IPS-NIHi11 (cell line): Measurements from ENCODE around the gene GJB2.
"Not testable (repeated sequence)": the region's sequence is repeated elsewhere in the genome, so short reads cannot be mapped to it uniquely, and the experiment has no call there.

Source experiments
- DNase-seq: peaks from one replicate; pipeline ENCODE4 v3.0.0; 2012; ENCODE audit warnings: mixed read lengths, low spot score

GJB2 gene

DNA sequence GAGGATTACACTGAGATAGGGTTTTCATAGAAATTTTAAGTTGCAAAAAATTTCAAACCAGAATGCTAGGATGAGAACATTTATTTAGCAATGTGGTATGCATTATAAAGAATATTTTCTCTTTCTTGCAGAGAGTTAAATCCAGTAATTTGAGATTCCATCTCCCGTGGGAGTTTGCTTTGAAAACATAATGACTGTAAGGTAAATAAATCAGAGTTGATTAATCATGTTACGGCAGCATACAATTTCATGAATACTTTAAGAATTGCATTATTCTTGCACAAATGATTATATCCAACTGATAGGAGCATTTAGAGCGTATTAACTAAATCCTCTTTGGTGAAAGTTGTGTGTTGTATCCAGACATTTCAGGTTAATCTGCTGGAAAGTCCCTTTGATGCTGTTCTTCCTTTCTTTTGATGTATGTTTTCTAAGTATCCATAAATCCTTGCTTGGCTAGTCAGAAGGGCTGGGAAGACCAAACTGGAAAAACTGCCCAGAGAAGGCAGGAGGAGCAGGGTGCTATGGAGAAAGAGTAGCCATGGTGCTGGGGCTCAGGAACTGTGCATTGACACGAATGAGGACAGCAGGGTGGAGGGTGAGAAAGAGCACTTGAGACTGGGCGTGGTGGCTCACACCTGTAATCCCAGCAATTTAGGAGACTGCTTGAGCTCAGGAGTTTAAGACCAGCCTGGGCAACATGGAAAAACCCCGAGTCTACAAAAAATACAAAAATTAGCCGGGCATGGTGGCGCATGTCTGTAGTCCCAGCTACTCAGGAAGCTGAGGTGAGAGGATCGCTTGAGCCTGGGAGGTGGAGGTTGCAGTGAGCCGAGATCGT, 27.1 kb downstream of the GJB2 start:
- DNase-seq: no peak

DNA sequence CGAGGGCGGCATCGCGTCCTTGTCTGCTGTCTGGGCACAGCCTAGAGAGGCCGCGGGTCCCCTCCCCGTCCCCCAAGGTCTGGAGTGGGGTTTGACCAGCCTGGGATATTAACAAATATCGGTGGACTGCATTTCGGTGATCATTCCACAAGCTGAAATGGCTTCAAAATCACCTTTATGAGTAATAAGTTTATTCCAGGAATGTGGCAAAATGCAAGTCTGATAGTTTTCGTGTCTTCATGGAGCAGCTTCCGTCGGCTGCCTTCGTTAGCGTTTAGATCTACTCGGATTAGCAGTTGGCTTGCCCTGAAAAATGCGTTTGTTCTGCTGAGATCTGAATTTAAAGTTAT, 30.8 kb downstream of the GJB2 start:
- no peak for DNase-seq

DNA sequence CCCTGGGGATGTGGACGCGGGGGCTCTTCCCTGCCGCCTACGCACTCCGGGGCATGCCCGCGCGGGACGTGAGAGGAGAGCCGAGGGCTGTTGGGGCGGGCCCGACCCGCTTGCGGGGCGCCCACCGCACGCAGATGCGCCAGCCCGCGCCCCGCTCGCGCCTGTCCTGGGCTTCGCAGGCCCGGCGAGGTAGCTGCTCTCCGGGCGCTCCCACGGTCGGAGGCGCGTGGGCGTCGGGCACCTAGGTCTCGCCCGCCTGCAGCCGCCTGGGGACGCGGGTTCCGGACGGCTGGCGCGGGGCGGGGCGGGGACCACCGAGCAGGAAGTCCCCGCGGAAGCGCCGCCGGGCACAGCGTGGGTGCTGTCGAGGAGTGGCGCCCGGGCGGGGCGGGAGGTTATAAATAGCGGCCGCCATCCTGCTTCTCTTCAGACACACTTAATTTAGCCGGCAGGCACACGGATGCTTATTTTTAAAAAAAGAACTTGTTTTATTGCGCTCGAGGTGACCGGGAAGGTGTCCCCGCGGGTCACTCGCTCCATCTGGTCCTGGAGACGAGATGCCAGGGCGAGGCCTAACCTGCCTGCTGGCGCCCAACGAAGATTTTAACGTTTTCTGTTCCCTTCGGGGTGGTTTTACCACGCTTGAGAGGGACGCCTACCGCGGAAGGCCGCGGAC, 31.3 kb downstream of the GJB2 start:
- DNase-seq: no peak

DNA sequence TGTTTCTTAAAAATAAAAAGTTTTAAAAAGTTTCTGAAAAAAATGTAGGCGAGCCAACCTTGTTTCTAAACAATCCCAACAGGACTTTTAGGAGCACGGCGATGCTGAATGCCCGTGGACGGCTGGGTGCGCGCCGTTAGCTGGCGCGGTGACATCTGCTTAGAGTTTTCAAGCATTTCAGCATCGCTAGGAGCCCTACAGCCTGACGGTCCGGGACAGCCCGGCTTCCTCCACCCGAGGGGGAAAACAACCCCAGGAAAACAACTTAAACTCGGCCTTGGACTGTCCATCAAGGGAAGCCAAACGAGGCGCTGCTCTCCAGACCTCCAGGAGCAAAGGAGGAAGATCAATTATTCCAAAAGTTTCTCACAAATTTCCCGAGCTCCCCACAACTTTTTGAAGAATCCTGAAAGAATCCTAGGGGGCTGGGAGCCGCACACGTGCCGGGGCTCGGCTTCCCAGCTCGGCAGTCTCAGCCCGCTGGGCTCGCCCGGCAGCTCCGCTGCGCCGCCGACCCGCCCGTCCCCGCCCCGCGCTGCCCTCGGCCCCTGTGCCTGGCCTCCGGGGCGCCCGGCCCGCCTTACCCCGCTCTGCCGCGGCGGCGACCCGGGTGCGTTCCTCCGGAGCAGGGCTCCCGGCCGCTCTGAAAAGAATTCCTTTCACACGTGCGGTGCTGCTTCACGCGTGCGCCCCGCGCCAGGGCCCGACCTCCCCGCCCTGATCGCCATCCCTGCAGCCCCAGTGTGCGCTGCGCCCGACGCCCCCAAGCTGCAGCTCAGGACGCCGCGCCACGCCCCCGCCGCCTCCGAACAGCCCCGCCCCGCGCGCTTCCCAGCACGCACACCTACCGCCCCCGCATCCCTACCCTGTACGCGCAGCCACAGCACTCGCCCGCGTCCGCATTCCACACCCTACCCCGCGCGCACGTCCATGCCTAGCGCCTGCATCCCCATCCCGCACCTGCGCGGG, 32.1 kb downstream of the GJB2 start, which contains the start of gene GJA3:
TSS of gene GJA3 (minus strand) at position 747 of the 969 bp plus-strand sequence. CDS start 17,764 bp downstream, outside the sequence.
- peak; percentile 81 for DNase-seq

DNA sequence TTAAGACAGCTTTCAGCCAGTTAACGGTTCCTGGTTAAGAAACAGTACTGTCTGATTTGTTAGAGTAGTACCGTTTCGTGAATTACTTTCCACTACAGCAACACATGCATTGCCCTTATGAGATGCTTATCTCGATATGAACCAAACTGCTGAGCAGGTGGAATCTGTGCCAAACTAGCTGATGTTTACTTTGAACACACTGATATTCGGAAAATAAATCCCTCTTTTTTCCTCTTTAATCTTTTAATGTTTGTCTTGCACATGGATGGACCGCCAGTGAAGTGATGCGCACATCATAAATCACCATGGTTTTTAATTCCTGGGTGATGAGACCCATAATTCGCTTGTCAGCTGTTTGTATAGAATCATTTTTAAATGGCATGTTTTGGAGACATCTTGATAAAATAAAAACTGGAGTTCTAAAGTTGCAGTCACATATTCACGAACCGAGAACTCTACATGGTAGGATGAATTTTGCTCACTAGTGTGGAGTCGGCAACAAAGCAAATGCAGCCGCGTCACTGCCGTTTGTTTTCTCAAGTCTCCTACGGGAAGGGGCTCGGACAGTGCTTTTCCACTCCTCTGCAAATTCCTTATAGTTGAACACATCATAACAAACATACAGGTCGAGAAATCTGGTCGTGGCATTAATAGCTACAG, 33.0 kb downstream of the GJB2 start:
- DNase-seq: no peak

DNA sequence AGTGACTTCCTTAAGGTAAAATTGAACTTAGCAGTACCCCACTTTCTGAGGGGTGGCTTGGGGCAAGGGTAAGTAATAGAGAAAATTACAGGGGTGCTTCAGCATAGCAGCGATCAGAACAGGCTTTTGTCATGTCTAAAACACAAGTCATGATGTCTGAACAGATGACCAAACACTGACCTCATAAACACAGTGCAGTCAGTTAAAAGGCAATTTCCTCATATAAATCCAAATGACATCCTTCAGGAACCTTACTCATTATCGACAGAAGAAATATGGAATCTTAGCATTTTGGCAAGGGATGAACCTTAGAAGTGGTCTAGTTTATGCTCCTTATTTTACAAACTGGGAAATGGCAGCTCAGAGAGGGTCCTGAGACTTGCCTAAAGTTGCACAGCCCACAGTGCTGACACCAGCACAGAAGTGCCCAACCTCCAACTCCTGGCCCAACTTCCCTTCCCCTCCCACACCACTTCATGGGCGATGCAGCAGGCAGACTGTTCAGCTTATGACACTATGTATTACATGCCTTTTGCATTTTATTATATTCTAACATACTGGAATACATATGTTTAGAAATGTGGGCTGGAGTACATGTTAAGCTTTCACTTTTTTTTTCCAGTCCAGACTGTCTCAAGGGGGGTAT, 35.5 kb downstream of the GJB2 start:
- DNase-seq: no peak

DNA sequence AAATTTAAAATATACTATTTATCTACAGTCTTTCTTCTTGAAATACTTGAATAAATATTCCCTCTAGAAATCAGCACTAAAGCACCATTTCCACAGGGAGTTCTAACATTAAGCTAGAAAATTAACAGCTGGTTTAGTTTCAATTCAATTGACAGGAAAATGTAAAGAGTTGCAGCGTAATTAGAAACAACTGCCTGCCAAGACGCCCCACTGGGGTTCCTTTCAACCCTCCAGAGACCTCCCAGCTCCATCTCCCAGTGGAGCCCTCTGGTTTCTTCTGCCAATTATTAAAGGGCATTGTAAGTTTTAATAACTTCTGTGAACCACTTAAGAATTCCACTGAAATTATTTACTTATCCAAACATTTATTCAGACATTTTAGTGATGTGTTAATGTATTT, 36.0 kb downstream of the GJB2 start:
- DNase-seq: no peak

DNA sequence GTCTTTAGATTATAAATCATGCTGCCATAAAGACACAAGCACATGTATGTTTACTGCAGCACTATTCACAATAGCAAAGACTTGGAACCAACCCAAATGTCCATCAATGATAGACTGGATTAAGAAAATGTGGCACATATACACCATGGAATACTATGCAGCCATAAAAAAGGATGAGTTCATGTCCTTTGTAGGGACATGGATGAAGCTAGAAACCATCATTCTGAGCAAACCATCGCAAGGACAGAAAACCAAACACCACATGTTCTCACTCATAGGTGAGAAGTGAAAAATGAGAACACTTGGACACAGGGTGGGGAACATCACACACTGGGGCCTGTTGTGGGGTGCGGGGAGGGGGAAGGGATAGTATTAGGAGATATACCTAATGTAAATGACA, 39.4 kb downstream of the GJB2 start:
- not testable (repeated sequence) for DNase-seq

DNA sequence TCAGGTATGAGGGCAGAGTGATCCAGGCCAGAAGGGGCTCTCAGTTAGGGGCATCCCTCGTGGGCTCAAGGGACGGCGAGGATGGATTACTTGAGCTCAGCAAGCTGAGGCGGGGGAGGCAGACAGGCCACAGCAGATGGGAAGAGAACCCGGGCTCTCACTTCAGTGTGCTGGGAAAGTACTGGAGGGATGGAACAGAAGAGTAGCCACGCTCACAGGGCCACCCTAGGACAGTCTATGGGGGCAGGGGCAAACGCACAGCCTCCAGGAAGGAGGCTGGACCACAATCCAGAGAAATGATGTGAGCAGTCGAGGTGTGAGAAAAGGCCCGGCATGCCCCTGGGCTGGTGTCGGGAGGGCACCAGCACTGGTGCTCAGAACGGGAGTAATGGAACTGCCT, 41.1 kb downstream of the GJB2 start:
- DNase-seq: no peak

DNA sequence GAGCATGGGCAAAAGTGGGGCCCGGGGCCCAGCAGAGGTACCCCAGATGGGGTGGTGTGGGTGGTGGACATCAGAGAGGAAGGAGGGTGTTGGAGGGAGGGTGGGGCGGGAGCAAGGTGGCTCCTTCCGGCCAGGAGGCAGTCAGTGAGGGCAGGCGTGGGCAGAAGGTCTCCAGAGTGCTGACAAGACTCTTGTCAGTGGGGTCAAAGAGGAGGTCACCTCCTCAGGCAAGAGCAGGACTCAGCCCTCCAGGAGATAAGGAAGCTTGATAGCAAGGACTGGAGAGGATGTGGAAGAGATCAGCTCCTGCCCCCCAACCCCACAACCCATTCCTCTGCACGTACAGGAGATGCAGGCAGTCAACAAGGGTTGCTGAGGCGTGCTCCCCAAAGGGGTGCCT, 41.7 kb downstream of the GJB2 start:
- no peak for DNase-seq

DNA sequence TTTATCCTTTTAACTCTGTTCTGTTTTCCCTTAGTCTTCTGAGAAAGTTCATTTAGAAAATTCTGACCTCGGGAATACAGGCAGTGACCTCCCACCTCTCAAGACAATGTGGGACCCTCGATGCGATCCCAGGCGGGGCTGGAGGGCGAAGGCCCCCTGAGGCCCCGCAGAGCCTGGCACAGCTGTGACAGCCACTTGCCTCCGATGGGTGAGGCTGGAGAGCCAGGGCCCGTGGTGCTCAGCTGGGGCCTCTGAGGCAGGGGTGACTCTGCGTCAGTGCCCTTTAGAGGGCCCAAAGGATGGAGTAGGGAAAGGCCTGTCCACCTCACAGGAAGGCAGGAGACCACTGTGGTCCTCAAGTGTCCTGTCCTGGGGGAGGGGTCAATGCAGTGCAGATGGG, 42.2 kb downstream of the GJB2 start:
- DNase-seq: no peak

DNA sequence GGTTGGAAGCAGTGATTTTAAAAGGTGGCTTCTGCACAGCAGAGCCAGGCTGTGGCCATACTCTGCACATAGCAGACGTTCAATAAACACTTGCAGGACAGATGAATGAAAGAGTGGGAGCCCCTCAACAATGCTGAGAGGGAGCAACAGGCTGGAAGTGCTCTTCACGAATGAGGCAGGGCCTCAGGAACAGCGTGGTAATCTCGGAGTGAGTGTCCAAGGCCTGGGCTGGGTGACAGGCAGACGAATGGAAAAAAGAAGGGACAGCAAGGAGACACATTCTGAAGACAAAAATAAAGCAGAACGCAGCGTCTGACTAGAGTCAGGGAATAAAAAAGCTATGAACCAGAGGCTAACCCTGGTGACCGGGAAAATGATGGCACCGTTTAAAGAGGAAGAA, 43.0 kb downstream of the GJB2 start:
- no peak for DNase-seq

DNA sequence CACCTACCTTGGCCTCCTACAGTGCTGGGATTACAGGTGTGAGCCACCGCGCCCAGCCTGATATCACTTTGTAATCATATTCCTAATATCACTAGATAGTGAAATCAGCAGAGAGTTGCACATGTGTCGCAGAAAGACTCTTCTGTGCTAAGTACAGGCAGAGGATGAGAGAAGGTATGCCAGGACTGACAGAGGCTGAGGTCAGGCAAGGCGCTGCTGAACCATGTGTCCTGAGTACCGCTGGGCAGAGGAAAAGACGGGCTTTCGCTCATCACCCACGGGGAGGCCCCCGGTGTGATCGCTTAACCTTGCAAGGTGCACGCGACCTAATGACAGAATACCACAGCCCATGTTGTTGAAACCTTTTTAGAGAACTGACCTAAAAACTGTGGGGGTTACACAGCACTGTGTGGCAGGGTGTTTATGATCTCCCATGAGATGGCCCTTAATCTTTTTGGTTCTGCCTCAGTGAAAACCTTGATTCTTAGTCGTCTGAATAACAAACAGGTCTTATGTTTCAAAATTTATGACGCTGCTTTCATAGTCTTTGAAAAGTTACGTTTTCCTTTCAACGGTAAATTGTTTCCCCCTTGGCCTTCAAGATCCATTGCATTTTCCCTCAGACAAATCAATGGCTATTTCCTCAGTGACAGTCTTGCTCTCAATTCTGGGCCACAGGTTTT, 44.1 kb downstream of the GJB2 start:
- DNase-seq: no peak

DNA sequence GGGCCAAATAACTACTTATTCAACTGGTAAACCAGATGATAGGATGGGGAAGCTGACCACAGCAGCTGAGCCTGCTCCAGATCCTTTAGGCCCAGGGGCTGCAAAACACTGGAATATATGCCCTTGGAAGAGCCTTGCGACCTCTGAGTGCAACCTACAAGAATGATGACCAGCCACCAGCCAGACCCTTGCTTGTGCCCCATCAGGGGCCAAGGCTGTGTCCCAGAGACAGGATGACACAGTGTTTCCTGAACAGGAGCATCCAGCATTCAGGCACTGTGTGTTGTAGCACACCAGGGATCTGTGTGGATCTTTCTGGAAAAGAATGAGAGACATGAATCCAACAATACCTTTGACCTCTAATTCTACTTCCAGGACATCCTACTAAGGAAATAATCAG, 46.4 kb downstream of the GJB2 start:
- no peak for DNase-seq

DNA sequence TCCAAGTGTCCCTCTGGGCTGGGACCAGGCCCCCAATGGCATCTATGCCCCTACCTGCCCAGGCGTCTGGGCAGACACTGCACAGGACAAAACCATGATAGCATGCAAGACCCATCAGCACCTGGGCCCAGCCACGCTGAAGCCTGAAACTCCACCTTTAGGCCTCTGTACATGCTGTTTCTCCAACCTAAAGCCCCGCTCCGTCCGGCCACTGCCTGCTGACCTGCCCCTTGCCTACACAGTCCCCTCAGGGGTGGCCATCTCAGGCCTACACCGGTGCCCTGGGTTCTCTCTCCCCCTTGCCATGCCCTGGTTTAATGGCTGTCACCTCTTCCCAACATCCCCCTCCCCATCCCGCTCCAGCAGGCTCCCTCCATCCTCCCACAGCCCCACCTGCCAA, 47.2 kb downstream of the GJB2 start:
- DNase-seq: no peak

DNA sequence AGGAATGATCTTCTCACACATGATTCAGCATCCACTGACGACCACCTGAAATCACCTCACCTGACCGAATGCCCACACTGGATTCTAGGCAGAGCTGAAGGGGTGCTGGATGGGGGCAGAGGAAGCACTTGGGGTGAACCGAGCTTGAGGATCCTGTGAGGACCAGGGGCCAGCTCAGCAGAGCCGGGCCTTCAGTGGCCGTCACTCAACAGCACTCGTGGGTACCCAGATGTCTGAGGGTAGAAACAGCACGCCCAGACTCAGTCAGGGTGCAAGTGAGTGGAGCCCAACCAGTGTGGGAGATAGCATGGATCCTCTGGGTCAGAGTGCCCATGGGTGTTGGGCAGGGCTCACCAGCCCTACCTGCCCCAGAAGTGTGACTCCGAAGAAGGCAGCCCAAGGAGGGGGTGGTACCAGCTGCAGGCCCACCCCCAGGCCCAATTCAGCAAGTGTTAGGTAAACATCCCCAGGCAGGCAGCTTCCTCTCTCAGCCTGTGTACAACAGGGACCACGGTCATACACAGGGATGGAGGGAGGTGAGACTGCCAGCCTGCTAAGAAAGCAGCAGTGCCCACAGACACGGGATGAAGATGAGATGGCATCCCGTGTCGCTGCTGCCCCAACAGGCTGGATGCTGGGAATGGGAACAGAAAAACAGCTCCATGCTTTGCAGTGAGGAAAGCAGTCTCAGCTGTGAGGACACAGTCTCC, 48.4 kb downstream of the GJB2 start:
- no peak for DNase-seq

DNA sequence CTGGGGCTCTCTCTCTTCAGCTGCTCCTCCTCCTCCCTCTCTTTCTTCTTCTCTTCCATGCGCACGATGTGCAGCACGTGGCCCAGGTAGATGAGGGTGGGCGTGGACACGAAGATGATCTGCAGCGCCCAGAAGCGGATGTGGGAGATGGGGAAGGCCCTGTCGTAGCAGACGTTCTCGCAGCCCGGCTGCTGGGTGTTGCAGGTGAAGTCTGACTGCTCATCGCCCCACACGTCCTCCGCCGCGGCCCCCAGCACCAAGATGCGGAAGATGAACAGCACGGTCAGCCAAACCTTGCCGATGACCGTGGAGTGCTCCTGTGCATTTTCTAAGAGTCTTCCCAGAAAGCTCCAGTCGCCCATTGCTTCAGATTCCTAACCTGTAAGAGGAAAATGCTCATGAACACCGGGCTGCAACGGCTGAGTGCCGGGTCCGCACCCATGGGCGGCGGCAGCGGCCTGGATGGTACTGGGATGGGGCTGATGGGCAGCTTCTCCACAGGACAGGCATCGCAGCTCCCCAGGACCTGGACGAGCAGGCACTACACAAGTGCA, 49.7 kb downstream of the GJB2 start:
- no peak for DNase-seq

DNA sequence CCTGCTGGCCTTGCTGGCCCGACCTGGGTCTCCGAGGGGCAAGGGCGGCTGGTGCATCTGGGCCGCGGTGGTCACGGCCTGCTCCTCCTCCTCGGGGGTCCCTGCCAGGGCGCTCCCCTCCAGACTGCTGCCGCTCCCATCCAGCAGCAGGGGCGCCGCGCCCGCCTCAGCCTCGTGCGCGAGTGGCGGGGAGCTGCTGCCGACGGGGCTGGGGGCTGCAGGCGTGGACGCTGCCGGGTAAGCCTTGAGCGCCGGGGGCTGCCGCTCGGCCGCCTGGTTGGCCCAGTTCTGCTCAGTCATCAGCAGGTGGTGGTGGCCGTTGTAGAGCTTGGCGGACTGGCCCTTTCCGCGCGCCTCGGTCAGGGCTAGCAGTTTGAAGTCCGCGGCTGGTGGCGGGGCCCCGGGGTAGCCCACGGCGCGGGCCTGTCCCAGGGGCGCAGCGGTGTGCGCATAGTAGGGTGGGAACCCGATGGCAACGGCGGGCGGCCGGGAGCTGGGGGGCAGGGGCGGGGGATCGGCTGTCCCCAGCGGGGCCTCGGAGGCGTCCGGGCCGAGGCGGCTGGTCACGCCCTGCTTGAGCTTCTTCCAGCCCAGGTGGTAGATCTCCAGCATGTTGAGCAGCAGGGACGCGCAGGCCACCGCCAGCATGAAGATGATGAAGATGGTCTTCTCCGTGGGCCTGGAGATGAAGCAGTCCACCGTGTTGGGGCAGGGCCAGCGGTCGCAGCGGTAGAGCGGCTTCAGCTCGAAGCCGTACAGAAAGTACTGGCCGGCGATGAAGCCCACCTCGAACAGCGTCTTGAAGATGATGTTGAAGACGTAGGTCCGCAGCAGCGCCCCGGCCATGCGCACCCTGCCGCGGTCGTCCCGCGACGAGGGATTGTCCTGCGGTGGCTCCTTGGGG, 50.5 kb downstream of the GJB2 start:
- no peak for DNase-seq
